AG09309 (cell line): Measurements from ENCODE around the gene PCDHB15.
"Not testable (repeated sequence)": the region's sequence is repeated elsewhere in the genome, so short reads cannot be mapped to it uniquely, and the experiment has no call there.

Experiments used
- DNase-seq: peaks from one replicate; pipeline ENCODE4 v3.0.0-alpha.2; 2010; ENCODE audit warnings: low read depth
- H3K4me3 ChIP-seq: 2 replicates; pipeline ENCODE4 v1.5.1; 2011; ENCODE audit warnings: mild to moderate bottlenecking, low read depth, low read length, moderate library complexity; ENCODE audit not compliant: control insufficient read depth
- TF ChIP-seq, protein P1 (sequence below): IDR thresholded peaks from 2 replicates; pipeline ENCODE4 v1.5.1; 2011; ENCODE audit warnings: mild to moderate bottlenecking, low read depth, low read length, inconsistent platforms; ENCODE audit not compliant: insufficient read depth, control insufficient read depth; ENCODE audit errors: missing control alignments

PCDHB15 gene

DNA sequence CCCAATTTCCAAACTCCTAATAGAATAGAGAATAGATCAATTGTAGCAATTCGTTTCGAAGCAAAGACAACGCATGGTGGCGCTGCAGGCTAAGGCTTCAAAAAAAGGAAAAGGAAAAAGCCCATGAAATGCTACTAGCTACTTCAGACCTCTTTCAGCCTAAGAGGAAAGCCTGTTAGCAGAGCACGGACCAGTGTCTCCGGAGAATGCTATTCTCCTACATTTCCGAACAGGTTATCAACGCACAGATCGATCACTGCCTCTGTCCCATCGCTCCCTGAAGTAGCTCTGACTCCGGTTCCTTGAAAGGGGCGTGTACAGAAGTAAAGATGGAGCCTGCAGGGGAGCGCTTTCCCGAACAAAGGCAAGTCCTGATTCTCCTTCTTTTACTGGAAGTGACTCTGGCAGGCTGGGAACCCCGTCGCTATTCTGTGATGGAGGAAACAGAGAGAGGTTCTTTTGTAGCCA is at the start of gene PCDHB15:
Gene PCDHB15 (plus strand): TSS at position 146 of the 468 bp plus-strand sequence. CDS start 184 bp downstream, at position 330.
- DNase-seq = no peak
- TF ChIP-seq, protein P1, sequence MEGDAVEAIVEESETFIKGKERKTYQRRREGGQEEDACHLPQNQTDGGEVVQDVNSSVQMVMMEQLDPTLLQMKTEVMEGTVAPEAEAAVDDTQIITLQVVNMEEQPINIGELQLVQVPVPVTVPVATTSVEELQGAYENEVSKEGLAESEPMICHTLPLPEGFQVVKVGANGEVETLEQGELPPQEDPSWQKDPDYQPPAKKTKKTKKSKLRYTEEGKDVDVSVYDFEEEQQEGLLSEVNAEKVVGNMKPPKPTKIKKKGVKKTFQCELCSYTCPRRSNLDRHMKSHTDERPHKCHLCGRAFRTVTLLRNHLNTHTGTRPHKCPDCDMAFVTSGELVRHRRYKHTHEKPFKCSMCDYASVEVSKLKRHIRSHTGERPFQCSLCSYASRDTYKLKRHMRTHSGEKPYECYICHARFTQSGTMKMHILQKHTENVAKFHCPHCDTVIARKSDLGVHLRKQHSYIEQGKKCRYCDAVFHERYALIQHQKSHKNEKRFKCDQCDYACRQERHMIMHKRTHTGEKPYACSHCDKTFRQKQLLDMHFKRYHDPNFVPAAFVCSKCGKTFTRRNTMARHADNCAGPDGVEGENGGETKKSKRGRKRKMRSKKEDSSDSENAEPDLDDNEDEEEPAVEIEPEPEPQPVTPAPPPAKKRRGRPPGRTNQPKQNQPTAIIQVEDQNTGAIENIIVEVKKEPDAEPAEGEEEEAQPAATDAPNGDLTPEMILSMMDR = peak; percentile 24
- H3K4me3 ChIP-seq = peak within 1 kb of the TSS; percentile 29

DNA sequence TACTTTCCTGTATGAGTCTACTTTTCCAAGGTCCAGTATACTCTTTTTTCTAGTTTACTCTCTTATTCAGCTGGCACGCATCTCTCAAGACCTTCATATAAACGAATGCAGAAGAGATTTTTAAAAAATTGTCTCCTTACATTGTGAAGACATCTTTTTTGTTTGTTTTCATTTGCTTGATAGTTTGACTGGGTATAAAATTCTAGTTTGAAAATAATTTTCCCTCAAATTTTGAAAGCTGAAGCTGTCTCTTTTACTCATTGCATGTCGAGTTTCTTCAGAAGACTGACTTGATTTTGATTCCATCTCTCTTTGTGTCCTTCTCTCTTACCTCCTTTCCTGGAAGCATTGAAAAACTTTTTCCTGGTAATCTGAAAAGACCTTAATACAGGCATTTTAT is 48.8 kb upstream of the PCDHB15 start:
- no peak for DNase-seq
- TF ChIP-seq, protein P1 = no peak
- H3K4me3 ChIP-seq = no peak overlapping the region

DNA sequence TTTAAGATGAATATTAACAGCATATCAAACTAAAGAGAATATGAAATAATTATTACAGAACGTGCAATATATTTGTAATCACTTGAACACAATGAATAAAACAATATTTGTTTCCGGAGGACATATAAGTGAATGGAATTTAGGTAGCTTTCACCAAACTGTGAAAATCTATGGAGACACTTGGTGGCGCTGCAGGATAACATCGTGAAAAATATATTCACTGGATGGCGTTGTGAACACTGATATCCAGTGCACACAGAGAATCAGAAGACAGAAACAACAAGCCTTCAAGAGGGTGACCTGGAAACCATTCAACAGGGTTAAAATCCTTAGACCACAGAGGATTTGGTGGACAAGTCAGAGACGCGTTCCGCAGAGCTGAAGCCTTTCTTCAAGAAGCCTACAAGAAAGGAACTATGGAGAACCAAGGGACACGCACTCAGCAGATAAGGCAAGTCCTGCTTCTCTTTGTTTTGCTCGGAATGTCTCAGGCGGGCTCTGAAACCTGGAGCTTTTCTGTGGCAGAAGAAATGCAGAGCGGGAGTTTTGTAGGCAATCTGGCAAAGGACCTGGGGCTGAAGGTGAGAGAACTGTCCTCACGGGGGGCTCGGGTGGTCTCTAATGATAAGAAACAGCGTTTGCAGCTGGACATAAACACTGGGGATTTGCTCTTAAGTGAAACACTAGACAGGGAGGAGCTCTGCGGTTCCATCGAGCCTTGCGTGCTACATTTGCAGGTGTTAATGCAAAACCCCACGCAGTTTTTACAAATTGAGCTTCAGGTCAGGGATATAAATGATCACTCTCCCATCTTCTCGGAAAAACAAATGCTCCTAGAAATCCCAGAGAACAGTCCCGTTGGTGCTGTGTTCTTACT is 45.6 kb upstream of the PCDHB15 start, which contains the start of gene PCDHB11:
Gene PCDHB11 (plus strand): TSS at position 269 of the 877 bp plus-strand sequence. CDS start 148 bp downstream, at position 417.
- TF ChIP-seq, protein P1 = peak; percentile 38
- DNase-seq = no peak
- H3K4me3 ChIP-seq = peak within 1 kb of the TSS; percentile 21

DNA sequence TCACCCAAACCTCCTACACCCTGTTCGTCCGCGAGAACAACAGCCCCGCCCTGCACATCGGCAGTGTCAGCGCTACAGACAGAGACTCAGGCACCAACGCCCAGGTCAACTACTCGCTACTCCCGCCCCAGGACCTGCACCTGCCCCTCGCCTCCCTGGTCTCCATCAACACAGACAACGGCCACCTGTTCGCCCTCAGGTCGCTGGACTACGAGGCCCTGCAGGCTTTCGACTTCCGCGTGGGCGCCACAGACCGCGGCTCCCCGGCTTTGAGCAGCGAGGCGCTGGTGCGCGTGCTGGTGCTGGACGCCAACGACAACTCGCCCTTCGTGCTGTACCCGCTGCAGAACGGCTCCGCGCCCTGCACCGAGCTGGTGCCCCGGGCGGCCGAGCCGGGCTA is 44.1 kb upstream of the PCDHB15 start:
- DNase-seq, H3K4me3 ChIP-seq: not testable (repeated sequence)

DNA sequence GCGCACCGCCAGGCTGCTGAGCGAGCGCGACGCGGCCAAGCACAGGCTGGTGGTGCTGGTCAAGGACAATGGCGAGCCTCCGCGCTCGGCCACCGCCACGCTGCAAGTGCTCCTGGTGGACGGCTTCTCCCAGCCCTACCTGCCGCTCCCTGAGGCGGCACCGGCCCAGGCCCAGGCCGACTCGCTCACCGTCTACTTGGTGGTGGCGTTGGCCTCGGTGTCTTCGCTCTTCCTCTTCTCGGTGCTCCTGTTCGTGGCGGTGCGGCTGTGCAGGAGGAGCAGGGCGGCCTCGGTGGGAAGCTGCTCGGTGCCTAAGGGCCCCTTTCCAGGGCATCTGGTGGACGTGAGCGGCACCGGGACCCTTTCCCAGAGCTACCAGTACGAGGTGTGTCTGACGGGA is 43.5 kb upstream of the PCDHB15 start:
- DNase-seq, H3K4me3 ChIP-seq: not testable (repeated sequence)

DNA sequence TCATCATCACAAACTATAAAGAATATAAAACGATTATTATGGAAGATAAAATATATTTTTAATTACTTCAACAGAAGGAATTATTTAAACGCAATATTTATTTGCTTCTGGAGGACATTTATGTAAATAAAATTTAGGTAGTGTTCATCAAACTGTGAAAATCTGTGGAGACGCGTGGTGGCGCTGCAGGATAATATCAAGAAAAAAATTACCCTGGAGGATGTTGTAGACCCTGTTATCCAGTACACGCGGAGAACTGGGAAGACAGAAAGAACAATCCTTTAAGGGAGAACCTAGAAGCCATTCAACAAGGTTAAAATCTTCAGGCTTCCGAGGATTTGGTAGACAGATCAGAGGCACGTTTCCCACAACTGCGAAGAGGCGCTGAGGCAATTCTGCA is 36.7 kb upstream of the PCDHB15 start, which contains the start of gene PCDHB12:
Gene PCDHB12 (plus strand): TSS at position 242 of the 400 bp plus-strand sequence. CDS start 189 bp downstream, outside the sequence.
- TF ChIP-seq, protein P1 = peak; percentile 36
- no peak for DNase-seq
- H3K4me3 ChIP-seq = no peak within 1 kb of the TSS; the same call in 1 of the 2 replicates

DNA sequence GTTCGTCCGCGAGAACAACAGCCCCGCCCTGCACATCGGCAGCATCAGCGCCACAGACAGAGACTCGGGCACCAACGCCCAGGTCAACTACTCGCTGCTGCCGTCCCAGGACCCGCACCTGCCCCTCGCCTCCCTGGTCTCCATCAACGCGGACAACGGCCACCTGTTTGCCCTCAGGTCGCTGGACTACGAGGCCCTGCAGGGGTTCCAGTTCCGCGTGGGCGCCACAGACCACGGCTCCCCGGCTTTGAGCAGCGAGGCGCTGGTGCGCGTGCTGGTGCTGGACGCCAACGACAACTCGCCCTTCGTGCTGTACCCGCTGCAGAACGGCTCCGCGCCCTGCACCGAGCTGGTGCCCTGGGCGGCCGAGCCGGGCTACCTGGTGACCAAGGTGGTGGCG is 34.9 kb upstream of the PCDHB15 start:
- H3K4me3 ChIP-seq, DNase-seq: not testable (repeated sequence)

DNA sequence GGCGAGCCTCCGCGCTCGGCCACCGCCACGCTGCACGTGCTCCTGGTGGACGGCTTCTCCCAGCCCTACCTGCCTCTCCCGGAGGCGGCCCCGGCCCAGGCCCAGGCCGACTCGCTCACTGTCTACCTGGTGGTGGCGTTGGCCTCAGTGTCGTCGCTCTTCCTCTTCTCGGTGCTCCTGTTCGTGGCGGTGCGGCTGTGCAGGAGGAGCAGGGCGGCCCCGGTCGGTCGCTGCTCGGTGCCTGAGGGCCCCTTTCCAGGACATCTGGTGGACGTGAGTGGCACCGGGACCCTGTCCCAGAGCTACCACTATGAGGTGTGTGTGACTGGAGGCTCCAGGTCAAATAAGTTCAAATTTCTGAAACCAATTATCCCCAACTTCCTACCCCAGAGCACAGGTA is 34.3 kb upstream of the PCDHB15 start:
- not testable (repeated sequence) for DNase-seq, H3K4me3 ChIP-seq
